Globus pallidus (tissue), 1 donor: ENCODE results near the gene PPARD.
A peak's percentile ranks its signal among the peaks of the same experiment; 100 is the strongest.

Source experiments
- DNase-seq: peaks from one replicate; pipeline ENCODE4 v3.0.0-alpha.2; 2015; ENCODE audit warnings: low spot score

Gene PPARD

DNA sequence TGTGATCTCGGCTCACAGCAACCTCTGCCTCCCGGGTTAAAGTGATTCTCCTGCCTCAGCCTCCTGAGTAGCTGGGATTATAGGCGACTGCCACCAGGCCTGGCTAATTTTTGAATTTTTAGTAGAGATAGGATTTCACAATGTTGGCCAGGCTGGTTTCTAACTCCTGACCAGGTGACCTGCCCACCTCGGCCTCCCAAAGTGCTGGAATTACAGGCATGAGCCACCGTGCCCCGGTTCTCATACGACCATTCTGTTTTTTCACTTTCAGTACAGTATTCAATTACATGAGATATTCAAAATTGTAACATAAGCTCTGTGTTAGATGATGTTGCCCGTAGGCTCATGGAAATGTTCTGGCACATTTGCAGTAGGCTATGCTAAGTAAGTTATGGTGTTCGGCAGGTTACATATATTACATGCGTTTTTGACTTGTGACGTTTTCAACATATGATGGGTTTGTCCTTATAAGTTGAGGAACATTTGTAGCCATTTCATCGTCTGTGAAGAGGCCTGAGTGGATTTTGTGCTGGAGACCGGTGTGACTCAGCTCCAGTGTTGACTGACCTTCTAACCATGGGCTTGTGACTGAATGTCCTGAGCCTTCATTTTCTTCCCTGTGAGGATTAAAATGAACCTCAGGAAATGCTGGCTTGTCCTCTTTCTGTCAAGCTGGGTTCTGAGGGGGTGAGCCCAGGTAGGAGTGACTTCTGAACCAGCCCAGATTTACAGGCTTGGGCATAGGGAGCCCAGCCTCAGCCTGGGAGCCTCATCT lies 12.2 kb downstream of the PPARD start:
- no peak for DNase-seq

DNA sequence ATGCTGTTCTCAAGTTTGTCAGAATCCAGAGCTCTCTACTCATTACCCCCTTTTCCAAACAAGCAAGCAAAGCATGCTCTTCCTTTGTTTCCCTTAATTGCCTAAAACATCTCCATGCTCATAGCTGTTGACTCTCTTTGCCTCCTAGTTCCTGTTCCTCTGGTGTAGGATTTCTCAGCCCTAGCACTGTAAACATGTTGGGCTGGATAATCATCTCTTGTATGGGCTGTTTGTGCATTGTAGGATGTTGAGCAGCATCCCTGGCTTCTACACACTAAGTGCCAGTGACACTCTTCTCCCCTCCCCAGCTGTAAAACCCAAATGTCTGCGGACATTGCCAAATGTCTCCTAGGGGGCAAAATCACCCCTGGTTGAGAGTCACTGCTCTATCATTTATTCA lies 14.0 kb downstream of the PPARD start:
- peak; percentile 63 for DNase-seq

- DNase-seq: no peak
Observed at GRCh38 chr6:35357677-35358076, 15.3 kb downstream of the PPARD start.

- DNase-seq: no peak
Observed at GRCh38 chr6:35358086-35358485, 15.7 kb downstream of the PPARD start.

DNA sequence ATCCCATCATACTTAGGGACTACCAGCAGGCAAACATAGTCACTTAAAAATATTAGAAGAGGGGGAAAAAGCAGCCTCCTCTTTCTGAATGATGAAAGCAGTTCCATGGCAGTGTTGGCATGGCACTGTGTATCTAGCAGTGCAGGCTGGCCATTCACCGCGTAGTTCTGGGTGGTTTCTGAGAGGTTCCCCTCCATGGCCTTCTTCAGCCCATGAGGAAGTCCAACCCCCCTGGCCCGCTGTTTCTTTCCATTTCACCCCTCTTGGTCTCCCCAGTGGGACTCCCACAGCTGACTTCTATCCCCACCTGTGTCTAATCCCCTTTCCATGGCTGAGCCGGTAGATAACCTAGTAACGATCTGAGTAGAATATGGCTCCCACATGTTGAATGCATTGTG lies 17.0 kb downstream of the PPARD start:
- no peak for DNase-seq

DNA sequence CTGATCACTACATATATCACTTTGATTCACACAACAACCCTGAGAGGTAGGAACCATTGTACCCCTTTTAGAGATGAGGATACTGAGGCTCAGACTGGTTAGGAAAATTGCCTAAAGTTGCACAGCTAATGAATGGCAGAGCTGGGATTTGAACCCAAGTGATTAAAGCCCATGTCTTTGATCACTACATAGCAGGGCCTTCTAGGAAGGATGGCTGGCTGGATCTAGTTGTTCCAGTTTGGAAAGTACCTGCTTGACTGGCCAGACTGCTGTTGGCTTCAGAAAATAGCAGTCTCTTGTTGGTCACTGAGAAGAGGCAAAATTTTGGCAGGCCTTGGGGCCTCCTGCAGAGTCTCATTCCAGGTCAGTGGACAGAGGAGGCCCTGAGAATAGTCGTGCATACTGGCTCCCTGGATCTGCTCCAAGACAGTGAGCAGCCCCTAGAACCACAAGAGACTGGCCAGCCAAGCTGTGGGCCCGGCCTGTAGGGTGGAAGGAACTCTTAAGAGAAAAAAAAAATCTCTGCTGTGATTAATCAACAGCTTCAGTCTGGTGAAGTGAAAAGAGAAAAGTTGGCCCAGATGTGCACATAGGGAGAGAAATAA lies 17.5 kb downstream of the PPARD start:
- peak; percentile 75 for DNase-seq

DNA sequence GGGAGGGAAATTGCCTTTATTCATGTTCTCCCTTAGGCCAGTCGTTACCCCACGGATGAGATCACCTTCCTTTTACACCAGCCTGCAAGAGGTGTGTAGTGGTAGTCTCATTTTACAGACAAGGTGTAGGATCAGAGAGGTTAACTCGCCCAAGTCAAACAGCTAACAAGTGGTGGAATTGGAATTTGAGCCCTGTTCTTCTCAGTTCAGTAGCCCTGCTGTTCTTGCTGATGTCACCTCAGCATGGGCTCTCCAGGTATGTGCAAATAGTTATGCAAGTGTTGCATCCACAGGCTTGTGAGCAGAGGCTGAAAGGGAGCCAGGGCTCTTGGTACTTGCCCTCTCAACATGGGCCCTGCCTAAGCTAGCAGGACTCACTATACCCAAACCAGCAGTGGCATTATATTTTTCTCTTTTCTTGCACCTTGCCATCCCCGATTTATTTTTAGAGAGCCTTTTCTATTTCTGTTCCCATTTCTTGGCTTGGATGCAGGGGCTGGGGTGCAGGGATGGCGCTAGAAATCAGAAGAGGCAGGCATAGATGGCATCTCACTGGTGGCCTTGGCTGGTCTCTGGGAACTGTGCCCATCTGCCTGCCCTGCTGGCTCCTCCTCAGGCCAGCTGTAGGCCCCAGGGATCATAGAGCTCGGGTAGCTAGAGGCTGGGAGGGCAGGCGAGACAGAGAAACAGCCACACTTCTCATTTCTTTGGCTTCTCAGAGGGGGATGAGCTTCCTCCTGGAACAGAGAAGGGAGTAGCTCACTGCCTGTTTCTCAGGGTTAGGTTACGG lies 18.2 kb downstream of the PPARD start:
- peak; percentile 91 for DNase-seq

GRCh38 chr6:35362200-35362599 lies 19.8 kb downstream of the PPARD start:
- no peak for DNase-seq

DNA sequence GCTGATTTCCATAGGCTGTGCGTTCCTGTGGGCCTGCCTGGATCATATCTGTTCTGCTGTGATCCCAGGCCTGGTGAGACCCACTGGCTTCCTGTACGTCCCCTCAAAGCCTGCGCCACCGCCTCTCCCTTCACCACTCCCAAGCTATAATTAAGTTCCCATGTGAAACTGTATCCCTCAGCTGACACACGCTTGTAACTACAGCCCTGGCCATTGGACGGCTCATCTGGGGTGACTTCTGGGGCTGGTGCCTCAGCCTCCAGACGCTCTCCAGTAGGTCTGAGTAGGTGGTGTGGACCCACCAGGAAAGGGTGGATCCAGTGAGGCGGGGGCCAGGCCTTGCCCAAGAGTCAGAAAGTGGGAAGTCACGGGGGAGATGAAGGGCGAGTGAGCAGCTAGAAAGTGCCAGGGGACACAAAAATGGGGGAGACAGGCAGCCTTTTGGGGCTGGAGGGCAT lies 21.0 kb downstream of the PPARD start:
- DNase-seq: no peak

- DNase-seq: no peak
Observed at GRCh38 chr6:35365594-35366203, 23.3 kb downstream of the PPARD start.

GRCh38 chr6:35366204-35366596 lies 23.8 kb downstream of the PPARD start:
- DNase-seq: no peak

- no peak for DNase-seq
Observed at GRCh38 chr6:35367646-35368037, 25.3 kb downstream of the PPARD start.

GRCh38 chr6:35368038-35368887 lies 25.9 kb downstream of the PPARD start:
- DNase-seq: no peak

- peak; percentile 68 for DNase-seq
Observed at GRCh38 chr6:35370124-35370741, 27.9 kb downstream of the PPARD start.

DNA sequence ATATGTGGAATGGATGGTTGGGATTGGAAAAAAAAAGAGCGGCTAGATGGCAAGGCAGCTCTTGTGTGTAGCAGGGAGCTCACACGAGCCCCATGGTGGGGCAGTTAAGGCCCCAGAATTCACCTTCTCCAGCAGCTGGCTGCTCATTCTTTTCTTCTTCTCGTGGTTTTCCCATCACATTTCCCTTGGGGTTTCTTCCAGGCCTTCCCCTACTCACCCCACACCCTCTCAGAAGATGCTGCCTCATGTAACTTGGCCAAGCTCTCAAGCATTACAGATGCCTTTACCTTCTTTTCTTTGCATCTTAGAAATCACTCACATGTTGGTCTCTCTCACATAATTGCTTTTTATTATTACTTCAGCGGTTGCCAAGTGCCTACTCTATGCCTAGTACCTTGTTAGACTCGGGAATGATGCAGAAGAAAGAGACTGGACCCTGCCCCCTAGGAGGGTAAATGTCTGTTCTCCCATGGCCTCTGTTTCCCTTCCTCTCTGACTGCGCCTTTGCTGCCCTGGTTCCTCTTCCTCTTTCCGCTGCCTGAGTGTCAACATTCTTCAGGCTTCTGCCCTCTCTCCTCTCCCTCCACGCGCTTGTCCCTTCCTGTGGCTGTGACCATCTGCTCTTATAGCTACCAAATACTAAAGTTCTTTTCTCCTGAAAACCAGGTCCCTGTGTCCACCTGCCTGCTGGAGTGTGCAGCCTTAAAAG lies 28.6 kb downstream of the PPARD start:
- peak; percentile 63 for DNase-seq

GRCh38 chr6:35371494-35372262 lies 29.3 kb downstream of the PPARD start:
- DNase-seq: no peak

GRCh38 chr6:35372633-35373032 lies 30.3 kb downstream of the PPARD start:
- DNase-seq: no peak

DNA sequence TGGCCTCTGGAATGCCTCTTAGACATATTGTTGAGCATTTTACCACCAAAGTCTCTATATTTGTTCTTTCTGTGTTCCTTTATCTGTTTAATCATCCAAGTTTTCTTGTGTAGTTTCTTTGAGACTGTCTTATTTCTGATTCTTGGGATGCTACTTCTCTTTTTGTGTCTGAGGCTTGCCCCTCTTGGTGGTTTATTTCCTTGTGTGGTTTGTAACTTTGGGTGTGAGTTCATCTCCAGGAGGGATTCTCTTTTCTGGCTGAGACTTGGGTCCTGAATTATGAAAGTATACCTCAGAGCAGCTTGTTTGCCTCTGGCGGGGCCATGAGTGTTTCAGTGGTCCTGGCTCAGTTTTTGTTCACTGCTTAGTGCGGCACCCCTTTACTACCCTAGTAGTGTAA lies 33.9 kb downstream of the PPARD start:
- no peak for DNase-seq

DNA sequence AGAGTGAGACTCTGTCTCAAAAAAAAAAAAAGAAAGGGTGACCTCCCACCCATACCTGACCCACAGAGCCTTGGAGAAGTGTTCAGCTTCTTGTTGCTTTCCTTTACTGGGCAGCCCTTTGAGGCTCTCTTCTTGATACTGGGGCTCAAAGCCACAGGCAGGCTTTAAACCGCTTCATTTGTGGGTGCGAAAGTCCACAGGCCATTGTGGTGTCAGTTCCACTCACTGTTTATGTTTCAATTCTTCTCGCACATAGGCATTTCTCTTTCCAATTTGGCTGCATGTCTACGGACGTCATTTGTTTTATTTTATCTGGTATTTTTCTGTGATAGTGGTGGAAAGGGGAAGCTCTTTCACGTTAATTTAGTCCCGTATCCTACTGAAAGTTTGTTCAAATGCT lies 34.6 kb downstream of the PPARD start:
- no peak for DNase-seq

GRCh38 chr6:35378261-35378660 lies 35.9 kb downstream of the PPARD start:
- no peak for DNase-seq
